H1 (cell line): ENCODE measurements around the gene INPP5F. TPM values are rescaled to one million over a fixed set of nuclear protein-coding genes. Genes with fewer than 3 reads are reported as not detected.

ENCODE experiments used
- KDM5A ChIP-seq: fragments of 200-600 bp; IDR thresholded peaks from 2 replicates; pipeline ENCODE4 v1.7.1; 2012; ENCODE audit warnings: mild to moderate bottlenecking, low read length, inconsistent platforms, mixed read lengths
- polyA plus RNA-seq, 7 experiments: library from polyadenylated mRNA; depleted of rRNA in 3 of 7; stranded (reverse) in 5 of 7; unstranded in 2 of 7; fragments of >200 nt in 5 of 7; fragments of 200-250 nt in 2 of 7; gene quantifications; 1 replicate in 5 of 7; 2 replicates in 1 of 7; 4 replicates in 1 of 7; pipeline versions ENCODE4 v1.2.1 to v1.2.3, GENCODE V29; 2011 to 2013; ENCODE audit warnings: missing spikeins in 2 of 7, mixed read lengths in 2 of 7
- total RNA-seq: library from RNA; stranded (reverse); fragmentation: NEBNext Ultra II Directional; extraction: Animal tissue kit (Norgen Biotek cat#: 25700); gene quantifications from 2 replicates; pipeline ENCODE4 v1.2.1, GENCODE V29; 2021

INPP5F gene
- total and polyA plus RNA-seq, 2 of the 8 experiments (the other 6 are each of a cell fraction or from before 2014, with no cell fraction given), result 50.1 to 101 TPM

DNA sequence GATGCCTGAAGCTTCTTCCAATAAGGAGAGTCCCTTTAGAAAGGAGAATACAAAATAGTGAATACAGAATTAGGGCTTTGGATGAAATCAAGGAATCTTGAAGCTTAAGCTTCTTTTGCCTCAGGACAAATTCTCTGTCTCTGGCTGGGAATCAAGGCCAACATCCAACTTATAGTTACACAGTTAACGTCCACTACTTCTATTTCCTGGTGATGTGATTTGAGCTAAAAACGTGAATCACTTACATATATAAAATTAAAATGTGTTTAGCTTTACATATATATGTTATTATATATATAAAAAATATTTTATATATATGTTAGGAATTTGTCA lies 11.4 kb upstream of the INPP5F start (continued):
- no peak for TF ChIP-seq KDM5A
- TF ChIP-seq, all 59 proteins: peak for 0
